HL-60 (cell line): ENCODE results near the gene RHBDD3.

Experiments used
- GABPA ChIP-seq: IDR thresholded peaks from 2 replicates; pipeline ENCODE4 v1.6.1; 2012; ENCODE audit warnings: low read depth
- POLR2AphosphoS5 ChIP-seq: IDR thresholded peaks from 2 replicates; pipeline ENCODE4 v1.6.1; 2012; ENCODE audit warnings: low read depth
- TF ChIP-seq, protein P1 (sequence below): IDR thresholded peaks from one replicate; pipeline ENCODE4 v1.5.1; 2011; ENCODE audit warnings: low read length, control low read depth, inconsistent platforms; ENCODE audit not compliant: insufficient read depth

DNA sequence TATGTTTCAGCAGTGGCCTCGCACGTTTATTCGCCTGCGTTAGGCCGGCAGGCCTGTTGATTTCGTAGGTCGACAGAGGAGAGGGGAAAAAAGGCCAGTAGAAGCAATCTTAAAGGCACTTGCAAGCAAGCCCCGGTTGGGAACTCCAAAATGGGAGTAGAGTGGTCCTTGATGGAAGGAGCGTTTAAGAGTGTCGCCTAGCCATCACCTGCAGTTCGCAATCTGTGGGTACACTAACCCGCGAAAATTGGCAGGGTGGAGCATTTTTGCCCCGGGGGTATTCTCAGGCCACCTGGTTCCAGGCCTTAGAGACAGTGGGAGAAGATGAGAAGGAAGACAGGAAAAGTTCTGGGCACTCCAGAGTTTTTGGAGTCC is 1.4 kb upstream of the RHBDD3 start:
- TF ChIP-seq, protein P1, sequence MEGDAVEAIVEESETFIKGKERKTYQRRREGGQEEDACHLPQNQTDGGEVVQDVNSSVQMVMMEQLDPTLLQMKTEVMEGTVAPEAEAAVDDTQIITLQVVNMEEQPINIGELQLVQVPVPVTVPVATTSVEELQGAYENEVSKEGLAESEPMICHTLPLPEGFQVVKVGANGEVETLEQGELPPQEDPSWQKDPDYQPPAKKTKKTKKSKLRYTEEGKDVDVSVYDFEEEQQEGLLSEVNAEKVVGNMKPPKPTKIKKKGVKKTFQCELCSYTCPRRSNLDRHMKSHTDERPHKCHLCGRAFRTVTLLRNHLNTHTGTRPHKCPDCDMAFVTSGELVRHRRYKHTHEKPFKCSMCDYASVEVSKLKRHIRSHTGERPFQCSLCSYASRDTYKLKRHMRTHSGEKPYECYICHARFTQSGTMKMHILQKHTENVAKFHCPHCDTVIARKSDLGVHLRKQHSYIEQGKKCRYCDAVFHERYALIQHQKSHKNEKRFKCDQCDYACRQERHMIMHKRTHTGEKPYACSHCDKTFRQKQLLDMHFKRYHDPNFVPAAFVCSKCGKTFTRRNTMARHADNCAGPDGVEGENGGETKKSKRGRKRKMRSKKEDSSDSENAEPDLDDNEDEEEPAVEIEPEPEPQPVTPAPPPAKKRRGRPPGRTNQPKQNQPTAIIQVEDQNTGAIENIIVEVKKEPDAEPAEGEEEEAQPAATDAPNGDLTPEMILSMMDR, result no peak
- no peak for TF ChIP-seq GABPA
- no peak for TF ChIP-seq POLR2AphosphoS5
